ENCODE data around the gene GNB1L. TPM values are rescaled to one million over a fixed set of nuclear protein-coding genes. Genes with fewer than 3 reads are reported as not detected.

The GNB1L gene
- polyA plus RNA-seq, 3 donors, result 3.4 to 6.0 (median 4.8) TPM

DNA sequence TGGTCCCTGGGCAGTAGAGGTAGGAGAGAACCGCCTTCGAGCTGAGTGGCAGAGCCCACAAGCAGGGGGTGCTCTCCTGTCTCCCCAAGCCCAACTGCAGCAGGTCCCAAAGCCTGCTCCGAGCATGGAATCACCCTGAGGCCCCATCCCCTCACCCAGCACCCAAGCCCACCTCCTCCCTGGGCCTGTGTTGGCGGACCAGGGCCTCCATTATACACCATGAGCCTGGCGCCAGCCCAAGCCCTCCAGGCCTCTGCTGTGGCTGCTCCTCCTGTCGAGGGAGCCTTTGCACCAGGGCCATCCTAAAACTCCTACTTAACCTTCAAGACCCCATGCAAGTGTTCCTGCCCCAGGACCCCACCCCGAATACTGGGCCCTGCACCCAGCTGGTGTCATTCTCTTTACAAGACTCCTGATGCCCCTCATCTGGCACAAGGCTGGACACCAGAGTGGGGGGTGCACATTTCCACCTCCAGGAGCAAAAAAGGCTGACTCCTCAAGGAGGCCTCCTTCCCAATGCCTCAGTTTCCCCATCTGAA is 114.7 kb downstream of the GNB1L start:
- DNase-seq, result no peak
- TF ChIP-seq, protein P1, sequence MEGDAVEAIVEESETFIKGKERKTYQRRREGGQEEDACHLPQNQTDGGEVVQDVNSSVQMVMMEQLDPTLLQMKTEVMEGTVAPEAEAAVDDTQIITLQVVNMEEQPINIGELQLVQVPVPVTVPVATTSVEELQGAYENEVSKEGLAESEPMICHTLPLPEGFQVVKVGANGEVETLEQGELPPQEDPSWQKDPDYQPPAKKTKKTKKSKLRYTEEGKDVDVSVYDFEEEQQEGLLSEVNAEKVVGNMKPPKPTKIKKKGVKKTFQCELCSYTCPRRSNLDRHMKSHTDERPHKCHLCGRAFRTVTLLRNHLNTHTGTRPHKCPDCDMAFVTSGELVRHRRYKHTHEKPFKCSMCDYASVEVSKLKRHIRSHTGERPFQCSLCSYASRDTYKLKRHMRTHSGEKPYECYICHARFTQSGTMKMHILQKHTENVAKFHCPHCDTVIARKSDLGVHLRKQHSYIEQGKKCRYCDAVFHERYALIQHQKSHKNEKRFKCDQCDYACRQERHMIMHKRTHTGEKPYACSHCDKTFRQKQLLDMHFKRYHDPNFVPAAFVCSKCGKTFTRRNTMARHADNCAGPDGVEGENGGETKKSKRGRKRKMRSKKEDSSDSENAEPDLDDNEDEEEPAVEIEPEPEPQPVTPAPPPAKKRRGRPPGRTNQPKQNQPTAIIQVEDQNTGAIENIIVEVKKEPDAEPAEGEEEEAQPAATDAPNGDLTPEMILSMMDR (IDR thresholded peaks at IDR 0.05), result no peak
- Mint-ChIP-seq H3K27me3 (ENCODE audit: low read depth in 3 of 3) (peaks cover 1 to 4% (median 4%) of the 10 kb centered on the region in 3 donors), H3K9me3 (peaks cover 0 to 3% (median 0%) of the 10 kb centered on the region in 7 donors), H3K4me3 (no peak overlapping the region), H3K27ac (no peak overlapping the region), H3K4me1 (no peaks in the 10 kb centered on the region), H3K36me3 (no peaks in the 10 kb centered on the region)
- no peak overlapping the region for H3K4me3 ChIP-seq (replicated peaks in 1 of 3; ENCODE audit: low read depth in 2 of 3, low read length in 3 of 3)
- no peak overlapping the region for H3K4me2 ChIP-seq (replicated peaks; ENCODE audit: extremely low read depth, low read length, poor library complexity, severe bottlenecking)
- H3K27me3 ChIP-seq (ENCODE audit: control insufficient read depth in 2 of 2, insufficient read depth in 2 of 2, low read length in 2 of 2), result no peaks in the 10 kb centered on the region
- H3K27ac ChIP-seq (ENCODE audit: low read depth in 1 of 2, low read length in 2 of 2), result no peak overlapping the region
- no peak overlapping the region for H3K9ac ChIP-seq (ENCODE audit: insufficient read depth, low read length, poor library complexity, severe bottlenecking)
- no peaks in the 10 kb centered on the region for H3K9me3 ChIP-seq (replicated peaks in 1 of 2; ENCODE audit: control insufficient read depth in 1 of 2, insufficient read depth in 1 of 2, low read length in 2 of 2)
- intact Hi-C loops (cut with micrococcal nuclease), result no loop called here
- H2AFZ ChIP-seq (ENCODE audit: insufficient read depth, low read depth, low read length, poor library complexity, severe bottlenecking), result no peak overlapping the region
- no peaks in the 10 kb centered on the region for H3K79me2 ChIP-seq (ENCODE audit: insufficient read depth, low read length)
- no peaks in the 10 kb centered on the region for H4K20me1 ChIP-seq (ENCODE audit: insufficient read depth, low read length)
- H3K36me3 ChIP-seq (replicated peaks in 1 of 2; ENCODE audit: control insufficient read depth in 1 of 2, insufficient read depth in 2 of 2, low read length in 2 of 2), result no peaks in the 10 kb centered on the region
- H3K4me1 ChIP-seq (ENCODE audit: control insufficient read depth in 1 of 2, insufficient read depth in 2 of 2, low read length in 2 of 2), result no peaks in the 10 kb centered on the region
- 85% methylated on average over 4 of the region's 7 CpGs for WGBS (ENCODE audit: insufficient coverage)

DNA sequence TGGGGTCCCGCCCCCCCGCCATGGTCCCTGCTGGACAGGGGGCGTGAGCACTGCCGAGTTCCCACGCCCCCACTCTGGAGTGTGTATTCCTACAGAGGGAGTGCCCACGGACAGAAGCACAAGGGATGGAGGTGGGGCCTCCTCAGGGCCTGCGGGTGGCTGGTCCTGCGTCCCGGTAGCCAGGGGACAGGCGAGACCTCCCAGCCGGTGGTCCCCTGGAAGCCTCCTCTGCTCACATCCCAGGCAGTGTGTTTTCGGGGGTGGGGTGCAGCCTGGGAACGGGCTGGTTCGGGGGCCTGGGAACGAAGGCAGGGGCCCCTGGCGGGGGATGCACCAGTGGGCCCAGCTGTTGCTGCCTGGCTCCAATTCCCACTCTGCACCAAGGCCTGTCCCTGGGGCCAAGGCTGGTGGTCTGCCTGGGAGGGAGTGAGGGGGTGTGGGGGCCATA is 115.2 kb downstream of the GNB1L start:
- TF ChIP-seq, protein P1 (IDR thresholded peaks at IDR 0.05), result no peak
- H3K9ac ChIP-seq (ENCODE audit: insufficient read depth, low read length, poor library complexity, severe bottlenecking), result no peak overlapping the region
- no peaks in the 10 kb centered on the region for H3K4me1 Mint-ChIP-seq

More for the DNA sequence above, 115.2 kb downstream of the GNB1L start:
- H3K27me3 Mint-ChIP-seq (ENCODE audit: low read depth in 3 of 3), result peaks cover 1 to 6% (median 6%) of the 10 kb centered on the region in 3 donors
- Histone ChIP-seq H3K79me2 (ENCODE audit: insufficient read depth, low read length) (no peaks in the 10 kb centered on the region), H4K20me1 (ENCODE audit: insufficient read depth, low read length) (no peaks in the 10 kb centered on the region), H2AFZ (ENCODE audit: insufficient read depth, low read depth, low read length, poor library complexity, severe bottlenecking) (no peak overlapping the region), H3K36me3 (replicated peaks in 1 of 2; ENCODE audit: control insufficient read depth in 1 of 2, insufficient read depth in 2 of 2, low read length in 2 of 2) (no peaks in the 10 kb centered on the region), H3K4me2 (replicated peaks; ENCODE audit: extremely low read depth, low read length, poor library complexity, severe bottlenecking) (no peak overlapping the region), H3K9me3 (replicated peaks in 1 of 2; ENCODE audit: control insufficient read depth in 1 of 2, insufficient read depth in 1 of 2, low read length in 2 of 2) (no peaks in the 10 kb centered on the region), H3K4me3 (replicated peaks in 1 of 3; ENCODE audit: low read depth in 2 of 3, low read length in 3 of 3) (no peak overlapping the region), H3K4me1 (ENCODE audit: control insufficient read depth in 1 of 2, insufficient read depth in 2 of 2, low read length in 2 of 2) (no peaks in the 10 kb centered on the region), H3K27me3 (ENCODE audit: control insufficient read depth in 2 of 2, insufficient read depth in 2 of 2, low read length in 2 of 2) (no peaks in the 10 kb centered on the region), H3K27ac (ENCODE audit: low read depth in 1 of 2, low read length in 2 of 2) (no peak overlapping the region)
- H3K4me3 Mint-ChIP-seq, result no peak overlapping the region
- WGBS (ENCODE audit: insufficient coverage), result 83% methylated on average over 13 of the region's 16 CpGs
- H3K36me3 Mint-ChIP-seq, result no peaks in the 10 kb centered on the region
- intact Hi-C loops (cut with micrococcal nuclease), result no loop called here
- no peak overlapping the region for H3K27ac Mint-ChIP-seq
- peaks cover 0 to 1% (median 0%) of the 10 kb centered on the region in 7 donors for H3K9me3 Mint-ChIP-seq
- no peak for DNase-seq
